ENCODE measurements around the gene CBFB. TPM values are rescaled to one million over a fixed set of nuclear protein-coding genes. Genes with fewer than 3 reads are reported as not detected.

CBFB gene
- total and polyA plus RNA-seq, 2 of the 4 experiments (the other 2 are of a cell fraction), result 44.2 to 48.0 TPM

DNA sequence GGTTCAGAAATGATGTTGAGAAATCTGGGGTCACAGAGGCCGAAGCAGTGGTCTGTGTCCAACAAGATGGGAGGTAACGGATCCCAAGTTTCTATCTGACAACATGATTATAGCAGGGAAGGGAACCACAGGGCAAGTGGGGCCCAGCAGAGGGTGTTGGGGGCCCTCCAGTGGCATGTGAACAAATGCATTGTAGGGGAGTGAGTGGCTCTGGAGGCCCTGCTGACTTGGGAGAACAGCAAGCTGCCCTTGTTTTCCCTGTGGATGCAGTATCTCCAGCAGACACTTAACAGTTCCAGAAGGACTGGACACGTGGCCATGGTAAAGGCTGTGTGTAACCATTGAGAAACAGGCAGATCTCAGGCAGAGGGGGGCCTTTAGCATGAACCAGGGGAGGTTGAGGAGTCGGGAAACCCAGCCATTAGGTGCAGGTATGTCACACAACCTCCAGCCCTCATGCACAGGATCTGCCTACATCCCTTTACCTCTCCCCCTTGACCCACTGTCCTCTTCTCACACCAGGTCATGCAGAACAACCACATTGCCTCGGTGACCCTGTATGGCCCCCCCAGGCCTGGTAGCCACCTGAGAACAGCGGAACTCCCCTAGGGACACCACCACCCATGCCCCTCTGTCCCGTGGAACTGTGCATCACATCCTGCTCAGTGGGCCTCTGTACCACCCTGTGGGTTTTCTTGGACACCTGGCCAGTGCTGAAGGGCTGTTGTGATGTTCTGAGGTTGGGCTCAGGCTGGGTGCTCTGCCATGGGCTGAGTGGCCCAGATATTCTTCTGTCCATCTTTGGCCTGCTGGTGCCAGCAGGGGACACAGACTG is 117.8 kb downstream of the CBFB start:
- no peak overlapping the region for H3K9ac ChIP-seq (ENCODE audit: low read depth, low read length)
- H4K5ac ChIP-seq (ENCODE audit: low read depth, low read length), result no peak overlapping the region
- H3K56ac ChIP-seq (ENCODE audit: extremely low read depth, insufficient read depth, low read length), result no peak overlapping the region
- intact Hi-C loops (cut with micrococcal nuclease) (no loop called here), in situ Hi-C loops (cut with MboI; ENCODE audit: low sequenced_read_pairs) (no loop called here), dilution Hi-C loops (cut with HindIII; ENCODE audit: low sequenced_read_pairs, unreplicated experiment) (no loop called here)
- H3K36me3 ChIP-seq (ENCODE audit: control insufficient read depth, insufficient read depth, low read length), result peaks cover 64% of the 10 kb centered on the region
- H3K14ac ChIP-seq (replicated peaks; ENCODE audit: low read depth, low read length), result no peak overlapping the region
- BruUV-seq (replicated peaks), result no TSS peak
- H3K23ac ChIP-seq (ENCODE audit: low read depth, low read length), result no peak overlapping the region
- H3K18ac ChIP-seq (ENCODE audit: low read depth, low read length), result no peak overlapping the region
- H3K4me3 ChIP-seq (ENCODE audit: insufficient read depth, low read depth, low read length), result no peak overlapping the region
- no peak for ATAC-seq (ENCODE audit: low read depth)
- WGBS, 2 experiments (ENCODE audit: extremely low coverage in 2 of 2, insufficient read length in 1 of 2), result 100% methylated on average over 2 of the region's 7 CpGs; no CpG with 5 or more reads in 1 of the 2 experiments
- peaks cover 5% of the 10 kb centered on the region; the same call in 1 of the 2 replicates for H3K4me1 ChIP-seq (ENCODE audit: control insufficient read depth, insufficient read depth, low read length)
- H2BK15ac ChIP-seq (ENCODE audit: low read depth, low read length), result no peak overlapping the region
- no peak overlapping the region for H2BK120ac ChIP-seq (ENCODE audit: low read depth, low read length)
- CTCF ChIA-PET, result no interaction called here
- H2BK5ac ChIP-seq (ENCODE audit: low read depth, low read length, poor library complexity, severe bottlenecking), result no peak overlapping the region
- no peak overlapping the region for H2AFZ ChIP-seq (replicated peaks; ENCODE audit: low read length, poor library complexity)
- H3K4me2 ChIP-seq (ENCODE audit: low read depth, low read length), result no peak overlapping the region
- H3K27ac ChIP-seq (ENCODE audit: insufficient read depth, low read length), result no peak overlapping the region
- peaks cover 4% of the 10 kb centered on the region; the same call in 1 of the 2 replicates for H3K9me1 ChIP-seq (ENCODE audit: insufficient read depth, low read length)
- POLR2A ChIA-PET (ENCODE audit: unreplicated experiment), result no interaction called here
- H3K79me1 ChIP-seq (ENCODE audit: low read depth in 1 of 2, low read length in 2 of 2), result peaks cover 0 to 30% of the 10 kb centered on the region in 2 experiments; a peak in 2 of 4 replicates
- H3K27me3 ChIP-seq (ENCODE audit: control insufficient read depth, insufficient read depth, low read length), result no peaks in the 10 kb centered on the region
- peaks cover 7% of the 10 kb centered on the region; the same call in 1 of the 2 replicates for H4K20me1 ChIP-seq (ENCODE audit: insufficient read depth, low read length)
- no peak overlapping the region for H2AK5ac ChIP-seq (ENCODE audit: low read depth, low read length)
- no peaks in the 10 kb centered on the region for H3K9me3 ChIP-seq (ENCODE audit: control insufficient read depth, insufficient read depth, low read length)
- H3K4ac ChIP-seq (ENCODE audit: low read depth, low read length), result no peak overlapping the region
- peak overlapping the region; percentile 48 for H2AK9ac ChIP-seq (replicated peaks; ENCODE audit: low read depth, low read length, poor library complexity)
- DNase-seq, result no peak
- TF ChIP-seq, protein P1, sequence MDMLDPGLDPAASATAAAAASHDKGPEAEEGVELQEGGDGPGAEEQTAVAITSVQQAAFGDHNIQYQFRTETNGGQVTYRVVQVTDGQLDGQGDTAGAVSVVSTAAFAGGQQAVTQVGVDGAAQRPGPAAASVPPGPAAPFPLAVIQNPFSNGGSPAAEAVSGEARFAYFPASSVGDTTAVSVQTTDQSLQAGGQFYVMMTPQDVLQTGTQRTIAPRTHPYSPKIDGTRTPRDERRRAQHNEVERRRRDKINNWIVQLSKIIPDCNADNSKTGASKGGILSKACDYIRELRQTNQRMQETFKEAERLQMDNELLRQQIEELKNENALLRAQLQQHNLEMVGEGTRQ (IDR thresholded peaks at IDR 0.05; ENCODE audit: low read depth, low read length), result no peak
- peak; percentile 16; the same call in 1 of the 2 replicates for TF ChIP-seq RAD21 (IDR thresholded peaks at IDR 0.05; ENCODE audit: low read length)
- H4K91ac ChIP-seq (ENCODE audit: insufficient read depth, low read depth, low read length), result no peak overlapping the region
- H4K8ac ChIP-seq (ENCODE audit: low read depth in 2 of 2, low read length in 2 of 2), result no peak overlapping the region
- no peak overlapping the region for H2BK20ac ChIP-seq (ENCODE audit: low read depth, low read length)

Measured in IMR-90 (cell line).